LNCaP clone FGC (cell line): Measurements from ENCODE around the gene NLRC3.
A peak's percentile ranks its signal among the peaks of the same experiment; 100 is the strongest.

ENCODE experiments used
- DNase-seq: peaks from one replicate; pipeline ENCODE4 v3.0.0-alpha.2; 2011; ENCODE audit warnings: low read depth
- H3K4me3 ChIP-seq: 2 replicates; pipeline ENCODE4 v1.5.1; 2011; ENCODE audit warnings: mild to moderate bottlenecking, low read depth, low read length, control low read depth
- TF ChIP-seq, protein P1 (sequence below): IDR thresholded peaks from 2 replicates; pipeline ENCODE4 v1.5.1; 2012; ENCODE audit warnings: mild to moderate bottlenecking; ENCODE audit not compliant: control insufficient read depth, insufficient read depth; ENCODE audit errors: extremely low read depth

NLRC3 gene

GRCh38 chr16:3577302-3577752 is at the start of gene NLRC3:
Gene NLRC3 (minus strand): TSS chr16:3577403. CDS start chr16:3565036, 12,367 bp downstream.
- no peak within 1 kb of the TSS for H3K4me3 ChIP-seq
- no peak for DNase-seq
- TF ChIP-seq, protein P1, sequence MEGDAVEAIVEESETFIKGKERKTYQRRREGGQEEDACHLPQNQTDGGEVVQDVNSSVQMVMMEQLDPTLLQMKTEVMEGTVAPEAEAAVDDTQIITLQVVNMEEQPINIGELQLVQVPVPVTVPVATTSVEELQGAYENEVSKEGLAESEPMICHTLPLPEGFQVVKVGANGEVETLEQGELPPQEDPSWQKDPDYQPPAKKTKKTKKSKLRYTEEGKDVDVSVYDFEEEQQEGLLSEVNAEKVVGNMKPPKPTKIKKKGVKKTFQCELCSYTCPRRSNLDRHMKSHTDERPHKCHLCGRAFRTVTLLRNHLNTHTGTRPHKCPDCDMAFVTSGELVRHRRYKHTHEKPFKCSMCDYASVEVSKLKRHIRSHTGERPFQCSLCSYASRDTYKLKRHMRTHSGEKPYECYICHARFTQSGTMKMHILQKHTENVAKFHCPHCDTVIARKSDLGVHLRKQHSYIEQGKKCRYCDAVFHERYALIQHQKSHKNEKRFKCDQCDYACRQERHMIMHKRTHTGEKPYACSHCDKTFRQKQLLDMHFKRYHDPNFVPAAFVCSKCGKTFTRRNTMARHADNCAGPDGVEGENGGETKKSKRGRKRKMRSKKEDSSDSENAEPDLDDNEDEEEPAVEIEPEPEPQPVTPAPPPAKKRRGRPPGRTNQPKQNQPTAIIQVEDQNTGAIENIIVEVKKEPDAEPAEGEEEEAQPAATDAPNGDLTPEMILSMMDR: no peak

DNA sequence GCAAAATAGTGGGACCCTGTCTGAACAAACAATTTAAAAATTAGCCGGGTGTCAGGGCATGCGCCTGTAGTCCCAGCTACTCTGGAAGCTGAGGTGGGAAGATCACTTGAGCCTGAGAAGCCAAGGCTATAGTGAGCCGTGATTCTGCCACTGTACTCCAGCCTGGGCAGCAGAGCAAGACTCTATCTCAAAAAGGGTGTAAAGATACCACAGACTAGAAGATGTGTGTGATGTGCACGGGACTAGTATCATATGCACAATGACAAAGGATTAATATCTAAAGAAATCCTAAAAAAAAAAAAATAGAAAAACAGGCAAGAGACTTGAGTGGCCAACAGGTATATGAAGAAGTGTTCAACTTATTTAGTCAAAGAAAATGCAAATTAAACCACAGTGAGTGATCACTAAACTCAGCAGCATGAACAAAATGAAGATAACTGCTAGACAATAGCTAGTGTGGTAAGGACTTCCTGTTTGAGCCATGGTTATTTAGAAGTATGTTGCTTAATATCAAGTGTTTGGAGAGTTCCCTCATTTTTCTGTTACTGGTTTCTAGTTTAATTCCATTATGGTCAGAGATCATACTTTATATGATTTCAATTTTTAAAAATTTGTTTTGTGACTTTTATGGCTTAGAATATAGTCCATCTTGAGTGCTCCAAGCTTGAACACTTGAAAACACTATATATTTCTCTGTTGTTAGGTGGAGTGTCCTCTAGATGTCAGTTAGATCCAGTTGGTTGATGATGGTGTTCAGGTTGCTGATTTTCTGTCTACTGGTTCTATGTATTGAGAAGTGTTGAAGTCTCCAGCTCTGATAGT is 48.9 kb upstream of the NLRC3 start:
- DNase-seq: no peak
- TF ChIP-seq, protein P1: no peak
- H3K4me3 ChIP-seq: no peak overlapping the region

DNA sequence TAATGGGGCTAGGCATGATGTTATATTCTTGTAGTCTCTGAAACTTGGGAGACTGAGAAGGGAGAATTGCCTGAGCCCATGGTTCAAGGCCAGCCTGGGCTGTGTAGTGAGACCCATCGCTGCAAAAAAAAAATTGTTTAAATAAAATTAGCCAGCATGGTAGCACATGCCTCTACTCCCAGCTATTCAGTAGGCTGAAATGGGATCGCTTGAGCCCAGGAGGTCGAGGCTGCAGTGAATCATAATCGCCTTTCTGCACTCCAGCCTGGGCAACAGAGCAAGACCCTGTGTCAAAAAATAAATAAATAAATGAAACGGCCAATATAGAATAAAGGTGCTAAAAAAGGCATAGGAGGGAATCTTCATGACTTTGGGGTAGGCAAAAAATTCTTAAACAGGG is 48.1 kb upstream of the NLRC3 start:
- H3K4me3 ChIP-seq: no peak overlapping the region
- no peak for DNase-seq
- TF ChIP-seq, protein P1: no peak

GRCh38 chr16:3623642-3624041 is 46.4 kb upstream of the NLRC3 start:
- H3K4me3 ChIP-seq: no peak overlapping the region
- TF ChIP-seq, protein P1: no peak

DNA sequence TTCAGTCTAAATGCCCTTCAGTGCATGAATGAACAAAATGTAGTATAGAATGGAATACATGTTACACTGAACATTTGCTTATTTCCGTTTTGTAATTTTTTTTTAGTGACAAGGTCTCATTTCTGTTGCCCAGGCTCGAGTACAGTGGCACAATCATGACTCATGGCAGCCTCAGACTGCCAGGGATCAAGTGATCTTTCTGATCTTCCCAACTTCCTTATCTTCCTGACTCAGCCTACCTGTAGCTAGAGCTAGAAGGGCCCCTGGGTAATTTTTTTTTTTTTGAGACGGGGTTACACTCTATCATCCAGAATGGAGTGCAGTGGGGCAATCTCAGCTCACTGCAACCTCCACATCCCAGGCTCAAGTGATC is 41.6 kb upstream of the NLRC3 start:
- TF ChIP-seq, protein P1: no peak
- H3K4me3 ChIP-seq: no peak overlapping the region
- DNase-seq: no peak

More at GRCh38 chr16:3623642-3624041, 46.4 kb upstream of the NLRC3 start:
- no peak for DNase-seq

DNA sequence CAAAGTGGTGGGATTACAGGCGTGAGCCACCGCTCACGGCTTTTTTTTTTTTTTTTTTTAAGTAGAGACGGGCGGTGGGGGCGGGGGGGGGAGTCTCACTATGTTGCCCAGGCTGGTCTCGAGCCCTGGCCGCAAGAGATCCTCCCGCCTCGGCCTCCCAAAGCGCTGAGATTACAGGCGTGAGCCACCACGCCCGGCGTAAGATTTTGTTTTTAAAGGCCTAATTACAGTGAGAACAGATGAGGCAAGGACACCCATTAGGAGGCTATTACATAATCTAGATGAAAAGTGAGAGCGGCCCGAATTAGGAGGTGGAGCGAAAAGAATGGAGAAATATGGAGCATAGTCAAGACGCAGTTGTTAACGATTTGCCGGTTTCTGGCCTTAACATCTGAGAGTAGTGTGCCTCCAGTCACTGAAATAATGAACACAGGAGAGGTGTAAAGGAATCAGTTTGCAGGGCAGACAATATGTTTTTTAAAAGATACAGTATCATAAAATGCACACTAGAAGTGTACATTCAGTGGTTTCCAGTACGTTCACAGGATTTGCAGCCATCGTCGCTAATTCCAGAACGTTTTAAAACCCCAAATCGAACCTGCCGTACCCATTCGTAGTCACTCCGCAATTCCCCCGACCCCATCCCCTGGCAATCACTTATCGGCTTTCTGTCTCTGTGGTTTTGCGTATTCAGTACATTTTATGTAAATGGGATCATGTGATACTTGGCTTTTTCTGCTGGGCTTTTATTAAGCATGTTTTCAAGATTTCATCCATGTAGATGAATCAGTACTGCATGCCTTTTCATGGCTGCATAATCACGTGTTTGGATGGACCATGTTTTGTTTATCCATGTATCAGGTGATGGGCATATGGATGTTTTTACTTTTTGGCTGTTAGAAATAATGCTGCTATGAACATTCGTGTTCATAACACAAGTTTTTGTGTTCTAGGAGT is 35.6 kb upstream of the NLRC3 start:
- DNase-seq: no peak
- TF ChIP-seq, protein P1: no peak
- H3K4me3 ChIP-seq: peak overlapping the region; percentile 95
